OCI-LY3 (cell line): ENCODE measurements around the gene CHGA.

ENCODE experiments used
- EZH2phosphoT487 ChIP-seq: fragments of 200-600 bp; shearing (Covaris generic); IDR thresholded peaks from 2 replicates; pipeline ENCODE4 v1.6.1; 2018; ENCODE audit warnings: antibody characterized with exemption, mixed run types, low read depth
- TF ChIP-seq, protein P1 (sequence below): fragments of 200-600, 300-600 bp; sonication (generic); IDR thresholded peaks from 2 replicates; pipeline ENCODE4 v1.5.1; 2014; ENCODE audit warnings: antibody characterized with exemption, low read length, low read depth

DNA sequence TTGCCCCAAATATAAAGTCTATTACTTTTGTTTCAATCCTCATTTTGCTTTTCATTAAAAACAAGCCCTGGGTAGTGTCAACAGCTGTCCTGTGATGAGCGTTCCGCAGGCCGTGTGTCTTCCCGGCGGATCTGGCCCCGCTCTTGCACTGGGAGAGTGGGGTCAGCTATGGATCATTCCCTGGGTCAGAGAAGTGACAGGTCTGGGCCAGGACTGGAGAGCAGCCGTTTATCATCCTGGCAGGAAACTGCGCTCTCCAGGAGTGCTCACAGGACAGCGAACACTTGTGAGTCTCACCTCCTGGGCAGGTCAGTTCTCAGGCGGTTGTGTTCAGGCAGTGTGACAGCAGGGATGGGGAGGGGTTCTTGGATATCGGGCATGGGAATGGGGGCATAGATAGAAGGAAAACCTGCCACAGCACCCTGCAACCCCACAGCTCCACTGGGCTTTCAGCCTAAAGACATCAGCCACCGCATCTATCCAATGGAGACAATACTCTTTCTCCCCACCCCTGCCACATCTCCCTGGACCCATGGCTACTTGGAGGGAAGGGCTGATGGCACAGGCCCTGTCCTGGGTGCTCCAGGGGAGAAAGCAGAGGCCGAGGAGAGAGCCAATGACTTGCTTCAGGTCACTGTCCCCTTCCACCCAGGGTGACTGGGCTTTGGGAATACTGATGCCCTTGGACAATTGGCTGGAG, 47.8 kb upstream of the CHGA start:
- TF ChIP-seq, protein P1, sequence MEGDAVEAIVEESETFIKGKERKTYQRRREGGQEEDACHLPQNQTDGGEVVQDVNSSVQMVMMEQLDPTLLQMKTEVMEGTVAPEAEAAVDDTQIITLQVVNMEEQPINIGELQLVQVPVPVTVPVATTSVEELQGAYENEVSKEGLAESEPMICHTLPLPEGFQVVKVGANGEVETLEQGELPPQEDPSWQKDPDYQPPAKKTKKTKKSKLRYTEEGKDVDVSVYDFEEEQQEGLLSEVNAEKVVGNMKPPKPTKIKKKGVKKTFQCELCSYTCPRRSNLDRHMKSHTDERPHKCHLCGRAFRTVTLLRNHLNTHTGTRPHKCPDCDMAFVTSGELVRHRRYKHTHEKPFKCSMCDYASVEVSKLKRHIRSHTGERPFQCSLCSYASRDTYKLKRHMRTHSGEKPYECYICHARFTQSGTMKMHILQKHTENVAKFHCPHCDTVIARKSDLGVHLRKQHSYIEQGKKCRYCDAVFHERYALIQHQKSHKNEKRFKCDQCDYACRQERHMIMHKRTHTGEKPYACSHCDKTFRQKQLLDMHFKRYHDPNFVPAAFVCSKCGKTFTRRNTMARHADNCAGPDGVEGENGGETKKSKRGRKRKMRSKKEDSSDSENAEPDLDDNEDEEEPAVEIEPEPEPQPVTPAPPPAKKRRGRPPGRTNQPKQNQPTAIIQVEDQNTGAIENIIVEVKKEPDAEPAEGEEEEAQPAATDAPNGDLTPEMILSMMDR = no peak
- no peak for TF ChIP-seq EZH2phosphoT487
